Measurements from ENCODE around the gene HOXB1. TPM values are rescaled to one million over a fixed set of nuclear protein-coding genes. Genes with fewer than 3 reads are reported as not detected.
A peak's percentile ranks its signal among the peaks of the same experiment; 100 is the strongest.

Gene HOXB1
- total RNA-seq, 1 donor from 2014 or later = not detected

DNA sequence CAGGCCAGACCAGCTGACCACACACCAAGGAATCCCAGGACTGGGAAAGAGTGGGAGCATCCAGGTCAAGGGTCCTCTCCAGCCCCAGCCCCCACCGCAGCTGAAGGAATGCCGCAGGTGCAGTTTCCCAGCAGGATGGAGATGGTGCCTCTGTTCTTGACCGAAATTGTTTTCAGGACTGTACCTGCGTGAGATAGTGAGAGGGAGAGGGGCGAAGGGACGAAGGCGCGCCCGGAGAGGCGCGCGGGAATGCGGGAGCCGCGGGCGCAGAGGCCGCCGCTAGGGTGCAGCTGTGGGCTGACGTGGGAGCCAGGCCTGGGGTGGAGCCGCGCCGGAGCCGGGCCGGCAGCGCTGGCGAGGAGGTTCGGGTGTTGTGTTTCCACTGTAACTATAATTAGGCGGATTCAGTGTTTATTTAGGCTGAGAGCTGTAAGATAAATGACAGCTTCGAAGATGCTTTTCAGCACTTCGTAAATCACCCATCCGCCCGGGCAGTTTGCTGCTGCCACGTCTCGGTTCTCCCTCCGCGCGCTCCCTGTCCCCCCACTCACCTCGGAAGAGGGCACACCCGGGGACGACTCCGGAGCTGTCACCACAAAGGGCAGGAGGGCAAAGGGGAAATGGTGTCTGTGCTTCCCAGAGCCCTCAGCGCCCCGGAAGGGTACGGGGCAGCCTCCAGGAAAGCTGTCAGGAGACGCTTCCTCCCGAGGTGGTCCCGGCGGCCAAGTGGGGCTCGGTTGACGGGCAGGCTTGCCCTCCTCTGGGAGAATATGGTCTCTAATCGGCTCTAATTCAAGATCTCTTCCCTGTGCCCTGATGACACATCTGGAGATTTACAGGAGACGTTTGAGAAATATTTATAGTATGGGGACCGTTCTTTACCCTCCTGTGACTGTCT is 38.2 kb downstream of the HOXB1 start:
- Mint-ChIP-seq H3K4me1 (peaks cover 16% of the 10 kb centered on the region), H3K36me3 (ENCODE audit: low read depth) (no peaks in the 10 kb centered on the region), H3K9me3 (no peaks in the 10 kb centered on the region), H3K27ac (no peak overlapping the region), H3K4me3 (peak overlapping the region; percentile 55), H3K27me3 (peaks cover 21% of the 10 kb centered on the region)
- CTCF ChIA-PET = interaction anchor here (0.7 to 2.5 kb wide), 10 partner anchors 10 to 141 kb away, joined by 3 to 15 read pairs (median 3); partner anchors contain the start of gene HOXB8
- TF ChIP-seq, protein P1, sequence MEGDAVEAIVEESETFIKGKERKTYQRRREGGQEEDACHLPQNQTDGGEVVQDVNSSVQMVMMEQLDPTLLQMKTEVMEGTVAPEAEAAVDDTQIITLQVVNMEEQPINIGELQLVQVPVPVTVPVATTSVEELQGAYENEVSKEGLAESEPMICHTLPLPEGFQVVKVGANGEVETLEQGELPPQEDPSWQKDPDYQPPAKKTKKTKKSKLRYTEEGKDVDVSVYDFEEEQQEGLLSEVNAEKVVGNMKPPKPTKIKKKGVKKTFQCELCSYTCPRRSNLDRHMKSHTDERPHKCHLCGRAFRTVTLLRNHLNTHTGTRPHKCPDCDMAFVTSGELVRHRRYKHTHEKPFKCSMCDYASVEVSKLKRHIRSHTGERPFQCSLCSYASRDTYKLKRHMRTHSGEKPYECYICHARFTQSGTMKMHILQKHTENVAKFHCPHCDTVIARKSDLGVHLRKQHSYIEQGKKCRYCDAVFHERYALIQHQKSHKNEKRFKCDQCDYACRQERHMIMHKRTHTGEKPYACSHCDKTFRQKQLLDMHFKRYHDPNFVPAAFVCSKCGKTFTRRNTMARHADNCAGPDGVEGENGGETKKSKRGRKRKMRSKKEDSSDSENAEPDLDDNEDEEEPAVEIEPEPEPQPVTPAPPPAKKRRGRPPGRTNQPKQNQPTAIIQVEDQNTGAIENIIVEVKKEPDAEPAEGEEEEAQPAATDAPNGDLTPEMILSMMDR (IDR thresholded peaks at IDR 0.05) = no peak
- DNase-seq (peak; percentile 53), ATAC-seq (ENCODE audit: low read depth) (peak; percentile 86)
- intact Hi-C loops (cut with micrococcal nuclease) = no loop called here
- POLR2A ChIA-PET = no interaction called here

DNA sequence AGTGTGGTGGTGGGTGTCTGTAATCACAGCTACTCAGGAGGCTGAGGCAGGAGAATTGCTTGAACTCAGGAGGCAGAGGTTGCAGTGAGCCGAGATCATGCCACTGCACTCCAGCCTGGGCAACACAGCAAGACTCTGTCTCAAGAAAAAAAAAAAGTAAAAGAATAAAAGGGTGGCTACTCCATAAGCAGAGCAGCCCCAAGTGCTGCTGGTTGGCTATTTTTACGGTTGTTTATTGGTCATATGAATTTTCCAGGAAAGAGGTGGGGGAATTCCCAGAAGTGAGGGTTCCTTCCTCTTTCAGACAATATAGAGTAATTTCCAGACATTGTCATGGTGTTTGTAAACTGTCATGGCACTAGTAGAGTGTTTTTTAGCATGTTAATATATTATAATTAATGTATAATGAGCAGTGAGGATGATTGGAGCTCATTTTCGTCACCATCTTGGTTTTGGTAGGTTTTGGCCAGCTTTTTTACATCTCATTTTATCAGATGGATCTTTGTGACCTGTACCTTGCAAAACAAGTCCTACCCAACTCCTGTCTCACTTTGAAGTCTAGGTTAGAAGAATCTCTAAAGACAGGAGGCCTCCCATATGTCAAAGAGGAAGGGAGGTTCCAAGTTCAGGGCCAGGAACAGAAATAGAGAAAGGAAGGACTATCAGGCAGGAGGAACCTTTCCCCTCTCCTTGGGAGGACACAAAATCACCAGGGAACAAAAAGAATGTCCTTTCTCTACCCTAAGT is 39.1 kb downstream of the HOXB1 start:
- H3K9me3 Mint-ChIP-seq = no peaks in the 10 kb centered on the region
- DNase-seq = no peak
- CTCF ChIA-PET = interaction anchor here (0.7 to 2.5 kb wide), 5 partner anchors 63 to 140 kb away, joined by 3 to 15 read pairs (median 3); partner anchors contain the start of gene HOXB8
- TF ChIP-seq, protein P1 (IDR thresholded peaks at IDR 0.05) = no peak
- peak; percentile 53 for ATAC-seq (ENCODE audit: low read depth)
- H3K4me1 Mint-ChIP-seq = peaks cover 16% of the 10 kb centered on the region
- intact Hi-C loops (cut with micrococcal nuclease) = no loop called here
- H3K36me3 Mint-ChIP-seq (ENCODE audit: low read depth) = no peaks in the 10 kb centered on the region
- H3K27me3 Mint-ChIP-seq = peaks cover 26% of the 10 kb centered on the region
- H3K4me3 Mint-ChIP-seq = peak overlapping the region; percentile 50
- H3K27ac Mint-ChIP-seq = no peak overlapping the region
- POLR2A ChIA-PET = interaction anchor here (0.7 kb wide), 2 partner anchors 35 to 1186 kb away, joined by 3 read pairs; no protein-coding TSS in a partner anchor

DNA sequence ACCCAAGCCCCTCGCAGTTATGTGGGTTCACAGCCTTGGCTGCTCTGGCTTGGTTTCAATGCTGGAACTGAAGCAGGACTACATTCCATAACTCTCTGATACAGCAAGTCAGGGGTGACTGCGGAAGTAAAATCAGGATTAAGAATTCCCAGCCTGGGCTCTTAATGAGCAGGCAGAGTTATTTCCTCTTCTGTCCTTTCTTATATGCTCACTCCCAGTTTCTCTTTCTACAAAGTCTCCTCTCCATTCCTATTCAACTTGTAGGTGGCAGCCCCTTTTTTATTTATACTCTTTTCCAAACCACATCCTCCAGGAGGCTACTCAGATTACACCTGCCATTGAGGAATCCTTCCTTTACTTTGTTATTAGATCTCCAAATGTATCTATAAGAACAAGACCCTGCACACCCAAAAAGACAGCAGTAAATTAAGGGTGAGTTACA is 40.3 kb downstream of the HOXB1 start:
- ChIA-PET CTCF (no interaction called here), POLR2A (no interaction called here)
- H3K27me3 Mint-ChIP-seq = peaks cover 21% of the 10 kb centered on the region
- TF ChIP-seq, protein P1 (IDR thresholded peaks at IDR 0.05) = no peak
- H3K9me3 Mint-ChIP-seq = no peaks in the 10 kb centered on the region
- H3K36me3 Mint-ChIP-seq (ENCODE audit: low read depth) = no peaks in the 10 kb centered on the region
- intact Hi-C loops (cut with micrococcal nuclease) = no loop called here
- H3K4me1 Mint-ChIP-seq = peaks cover 16% of the 10 kb centered on the region
- ATAC-seq (ENCODE audit: low read depth) (no peak), DNase-seq (no peak)
- no peak overlapping the region for H3K4me3 Mint-ChIP-seq
- no peak overlapping the region for H3K27ac Mint-ChIP-seq

DNA sequence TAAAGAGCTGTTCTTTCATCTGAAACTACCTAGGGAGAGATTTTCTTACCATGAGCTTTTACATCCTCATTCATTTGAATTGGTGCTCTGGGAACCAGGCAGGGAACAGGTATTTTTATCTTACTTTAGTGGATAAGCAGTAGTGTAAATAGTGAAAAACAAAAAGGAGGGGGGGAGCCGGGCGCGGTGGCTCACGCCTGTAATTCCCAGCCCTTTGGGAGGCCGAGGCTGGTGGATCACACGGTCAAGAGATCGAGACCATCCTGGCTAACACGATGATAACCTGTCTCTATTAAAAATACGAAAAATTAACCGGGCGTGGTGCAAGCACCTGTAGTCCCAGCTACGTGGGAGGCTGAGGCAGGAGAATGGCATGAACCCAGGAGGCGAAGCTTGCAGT is 41.0 kb downstream of the HOXB1 start:
- ChIA-PET CTCF (no interaction called here), POLR2A (no interaction called here)
- no peak overlapping the region for H3K4me3 Mint-ChIP-seq
- ATAC-seq (ENCODE audit: low read depth) (no peak), DNase-seq (no peak)
- TF ChIP-seq, protein P1 (IDR thresholded peaks at IDR 0.05) = no peak
- H3K27ac Mint-ChIP-seq = no peak overlapping the region
- H3K9me3 Mint-ChIP-seq = no peaks in the 10 kb centered on the region
- intact Hi-C loops (cut with micrococcal nuclease) = no loop called here
- peaks cover 16% of the 10 kb centered on the region for H3K4me1 Mint-ChIP-seq
- peaks cover 21% of the 10 kb centered on the region for H3K27me3 Mint-ChIP-seq
- no peaks in the 10 kb centered on the region for H3K36me3 Mint-ChIP-seq (ENCODE audit: low read depth)

All from activated B cell treated with CpG ODN at 0.5 μM for 24 hours (primary cell).